Astrocyte of the spinal cord (primary cell): ENCODE data around the gene SNX7.

Source experiments
- DNase-seq: peaks from one replicate; pipeline ENCODE4 v3.0.0; 2011; ENCODE audit warnings: low read depth, low spot score
- H3K4me3 ChIP-seq: 2 replicates; pipeline ENCODE4 v1.5.1; 2011; ENCODE audit warnings: low read depth, mild to moderate bottlenecking, low read length, moderate library complexity
- in situ Hi-C: cut with HindIII; loops from 2 replicates; pipeline ENCODE4 v1.10.0; 2017; ENCODE audit warnings: low sequenced_read_pairs
- TF ChIP-seq, protein P1 (sequence below): IDR thresholded peaks from 2 replicates; pipeline ENCODE4 v1.5.1; 2012; ENCODE audit warnings: low read depth, mild to moderate bottlenecking, low read length, inconsistent platforms

SNX7 gene

GRCh38 chr1:98692482-98692881, 31.0 kb downstream of the SNX7 start:
- H3K4me3 ChIP-seq = no peak overlapping the region
- no peak for DNase-seq
- TF ChIP-seq, protein P1, sequence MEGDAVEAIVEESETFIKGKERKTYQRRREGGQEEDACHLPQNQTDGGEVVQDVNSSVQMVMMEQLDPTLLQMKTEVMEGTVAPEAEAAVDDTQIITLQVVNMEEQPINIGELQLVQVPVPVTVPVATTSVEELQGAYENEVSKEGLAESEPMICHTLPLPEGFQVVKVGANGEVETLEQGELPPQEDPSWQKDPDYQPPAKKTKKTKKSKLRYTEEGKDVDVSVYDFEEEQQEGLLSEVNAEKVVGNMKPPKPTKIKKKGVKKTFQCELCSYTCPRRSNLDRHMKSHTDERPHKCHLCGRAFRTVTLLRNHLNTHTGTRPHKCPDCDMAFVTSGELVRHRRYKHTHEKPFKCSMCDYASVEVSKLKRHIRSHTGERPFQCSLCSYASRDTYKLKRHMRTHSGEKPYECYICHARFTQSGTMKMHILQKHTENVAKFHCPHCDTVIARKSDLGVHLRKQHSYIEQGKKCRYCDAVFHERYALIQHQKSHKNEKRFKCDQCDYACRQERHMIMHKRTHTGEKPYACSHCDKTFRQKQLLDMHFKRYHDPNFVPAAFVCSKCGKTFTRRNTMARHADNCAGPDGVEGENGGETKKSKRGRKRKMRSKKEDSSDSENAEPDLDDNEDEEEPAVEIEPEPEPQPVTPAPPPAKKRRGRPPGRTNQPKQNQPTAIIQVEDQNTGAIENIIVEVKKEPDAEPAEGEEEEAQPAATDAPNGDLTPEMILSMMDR = no peak
- in situ Hi-C loops = no loop called here

DNA sequence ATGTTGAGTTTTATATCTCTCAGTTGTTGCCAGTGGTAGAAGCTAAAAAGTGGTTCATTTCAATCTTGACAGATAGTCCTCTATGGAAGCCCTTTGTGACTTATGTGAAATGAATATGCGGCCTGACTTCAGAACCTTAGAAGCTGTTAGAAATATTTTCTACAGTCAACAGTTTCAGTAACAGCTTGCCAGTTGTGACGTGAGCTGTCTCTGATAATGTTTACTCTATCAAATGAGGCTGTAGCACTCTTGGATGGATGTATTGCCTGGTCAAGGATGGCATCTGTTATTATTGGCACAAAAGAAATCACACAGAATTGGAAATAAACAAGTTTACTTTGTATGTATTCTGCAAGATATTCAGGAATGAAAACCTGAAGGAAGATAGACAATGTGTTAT, 31.9 kb downstream of the SNX7 start:
- DNase-seq = no peak
- TF ChIP-seq, protein P1 = no peak
- in situ Hi-C loops = no loop called here
- H3K4me3 ChIP-seq = no peak overlapping the region

DNA sequence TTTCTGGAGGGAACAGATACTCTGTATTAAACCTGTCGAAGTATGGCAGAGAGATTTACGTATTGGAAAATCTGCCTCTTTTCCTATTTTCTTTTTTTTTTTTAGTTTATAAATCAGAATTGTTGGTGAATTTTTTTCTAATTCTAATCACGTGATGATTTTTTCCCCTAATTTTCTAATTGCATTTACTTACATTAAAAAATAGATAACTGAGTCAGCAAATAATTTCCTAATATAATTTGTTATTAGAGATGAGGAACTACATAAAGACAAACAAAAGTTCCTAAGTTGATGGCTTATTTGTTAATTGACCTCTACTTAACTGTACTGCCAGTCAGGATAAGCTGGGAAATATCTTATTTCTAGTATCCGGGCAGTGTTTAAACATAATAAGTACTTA, 34.6 kb downstream of the SNX7 start:
- in situ Hi-C loops = no loop called here

GRCh38 chr1:98697781-98698180, 36.3 kb downstream of the SNX7 start:
- in situ Hi-C loops = no loop called here

More for the DNA sequence above, 34.6 kb downstream of the SNX7 start:
- no peak for DNase-seq
- TF ChIP-seq, protein P1 = no peak
- H3K4me3 ChIP-seq = no peak overlapping the region

GRCh38 chr1:98698625-98699024, 37.1 kb downstream of the SNX7 start:
- no peak for DNase-seq
- in situ Hi-C loops = no loop called here
- TF ChIP-seq, protein P1 = no peak

More at GRCh38 chr1:98697781-98698180, 36.3 kb downstream of the SNX7 start:
- TF ChIP-seq, protein P1 = no peak
- H3K4me3 ChIP-seq = no peak overlapping the region
- no peak for DNase-seq

DNA sequence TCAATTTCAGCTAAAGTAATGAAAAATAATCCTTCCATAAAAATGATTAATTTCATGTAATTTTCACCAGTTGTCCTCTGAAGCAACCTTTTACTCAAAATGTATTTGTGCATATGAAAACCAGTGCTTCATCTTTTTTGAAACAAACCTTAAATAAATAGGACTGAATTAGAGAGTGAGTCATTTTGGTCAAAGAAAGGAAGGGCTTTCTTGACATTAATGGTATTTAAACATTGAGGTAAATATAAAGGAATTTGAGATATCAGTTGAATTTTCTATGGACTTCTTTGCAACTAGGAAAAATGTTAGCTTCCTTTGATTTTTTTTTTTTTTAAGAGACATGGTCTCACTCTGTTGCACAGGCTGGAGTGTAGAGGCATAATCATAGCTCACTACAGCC, 38.7 kb downstream of the SNX7 start:
- in situ Hi-C loops = no loop called here
- peak; percentile 43 for DNase-seq
- no peak overlapping the region for H3K4me3 ChIP-seq
- TF ChIP-seq, protein P1 = no peak

More at GRCh38 chr1:98698625-98699024, 37.1 kb downstream of the SNX7 start:
- H3K4me3 ChIP-seq = no peak overlapping the region

DNA sequence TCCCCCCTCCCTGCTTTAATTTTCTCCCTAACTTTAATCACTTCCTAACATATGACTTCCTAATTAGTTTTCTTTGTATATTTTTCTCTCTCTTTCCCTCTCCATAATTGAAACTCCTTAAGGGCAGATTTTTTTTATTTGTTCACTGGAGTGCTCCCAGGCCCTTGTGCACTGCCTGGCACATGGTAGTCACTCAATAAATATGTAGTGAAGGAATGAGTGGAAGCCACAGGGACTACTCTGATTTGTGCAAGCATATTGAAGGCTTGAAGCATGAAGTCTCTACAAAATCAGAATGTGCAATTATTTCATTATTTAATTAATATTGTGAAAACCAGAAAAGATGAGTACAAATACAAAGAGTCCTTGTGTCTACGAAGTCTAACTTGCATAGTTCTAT, 41.5 kb downstream of the SNX7 start:
- in situ Hi-C loops = no loop called here
- TF ChIP-seq, protein P1 = no peak
- H3K4me3 ChIP-seq = no peak overlapping the region
- peak; percentile 56 for DNase-seq
